K562 (cell line): ENCODE results near the gene ZSWIM3. TPM values are rescaled to one million over a fixed set of nuclear protein-coding genes. Genes with fewer than 3 reads are reported as not detected.

Experiments used
- ATAC-seq: fragments of 200-7000 bp; cut with Tn5 transposase; 3 replicates; pipeline ENCODE4 v1.9.1; 2020; ENCODE audit warnings: moderate library complexity
- BruUV-seq: library from RNA; stranded (reverse); fragments of 400-500 nt; replicated peaks from 2 replicates; lab custom pipeline; 2021; lab: Mats Ljungman, UMichigan
- CTCF ChIA-PET: fragments of 300-600 bp; formaldehyde crosslinking; extraction: SDS; loops from one replicate; lab custom pipeline; 2021; ENCODE audit warnings: low intra/inter-chr PET ratio; lab: Yijun Ruan, JAX
- POLR2A ChIA-PET: fragments of 300-600, 350-650 bp; sonication (Branson Sonifier 250); formaldehyde crosslinking; extraction: SDS; loops from one replicate; lab custom pipeline; 2021; ENCODE audit warnings: antibody characterized with exemption, inconsistent platforms; lab: Yijun Ruan, JAX
- DNase-seq, 4 experiments: peaks; one replicate each; pipeline versions ENCODE4 v3.0.0 to v3.0.0-alpha.2; 2011 to 2018; ENCODE audit warnings: low spot score in 3 of 4, mixed read lengths in 3 of 4; ENCODE audit errors: extremely low read depth in 1 of 4
- FAIRE-seq: peaks from 2 replicates; lab custom pipeline; 2011; peaks lifted over from hg19 to GRCh38; lab: Jason Lieb, UNC
- H2AFZ ChIP-seq: 2 replicates; pipeline ENCODE4 v1.6.0; 2011; ENCODE audit warnings: low read depth, low read length, control low read depth, inconsistent platforms
- H3K27ac ChIP-seq: fragments of 200-600 bp; 3 replicates; pipeline ENCODE4 v1.8.0; 2011; ENCODE audit warnings: low read depth, mild to moderate bottlenecking, control low read depth, inconsistent platforms, low read length, moderate library complexity, mixed read lengths; ENCODE audit errors: extremely low read depth
- H3K27me3 ChIP-seq, 2 experiments: fragments of 300-600 bp in 1 of 2; 2 replicates in 1 of 2; 3 replicates in 1 of 2; pipeline versions ENCODE4 v1.6.0 to v1.8.0; 2011; ENCODE audit warnings: inconsistent platforms in 2 of 2, low read length in 2 of 2, mild to moderate bottlenecking in 1 of 2, mixed read lengths in 1 of 2, moderate library complexity in 1 of 2; ENCODE audit not compliant: control insufficient read depth in 2 of 2, insufficient read depth in 2 of 2
- H3K36me3 ChIP-seq: fragments of 300-600 bp; 3 replicates; pipeline ENCODE4 v1.8.0; 2011; ENCODE audit warnings: mild to moderate bottlenecking, low read length, inconsistent platforms; ENCODE audit not compliant: control insufficient read depth, insufficient read depth
- H3K4me1 ChIP-seq, 2 experiments: fragments of 200-600 bp in 1 of 2; replicated peaks in 1 of 2; 2 replicates in 1 of 2; 3 replicates in 1 of 2; pipeline versions ENCODE4 v1.5.1 to v1.8.0; 2011; ENCODE audit warnings: inconsistent platforms in 2 of 2, low read length in 2 of 2, mild to moderate bottlenecking in 1 of 2, mixed read lengths in 1 of 2, moderate library complexity in 1 of 2; ENCODE audit not compliant: control insufficient read depth in 2 of 2, insufficient read depth in 2 of 2
- H3K4me2 ChIP-seq: 2 replicates; pipeline ENCODE4 v1.6.1; 2011; ENCODE audit warnings: low read length, control low read depth, inconsistent platforms, mixed read lengths; ENCODE audit not compliant: insufficient read depth
- H3K4me3 ChIP-seq: fragments of 200-600 bp; sonication (generic), shearing (Covaris generic); 2 replicates; pipeline ENCODE4 v1.5.1; 2016; ENCODE audit warnings: control low read depth, inconsistent platforms
- H3K79me2 ChIP-seq: fragments of 200-600 bp; 3 replicates; pipeline ENCODE4 v1.8.0; 2011; ENCODE audit warnings: low read length, inconsistent platforms; ENCODE audit not compliant: control insufficient read depth, insufficient read depth
- H3K9ac ChIP-seq, 2 experiments: 2 replicates each; pipeline versions ENCODE4 v1.6.0 to v1.6.1; 2011; ENCODE audit warnings: low read depth in 2 of 2, low read length in 2 of 2, control low read depth in 1 of 2, inconsistent platforms in 1 of 2, mild to moderate bottlenecking in 1 of 2, mixed read lengths in 1 of 2; ENCODE audit not compliant: insufficient read depth in 1 of 2
- H3K9me1 ChIP-seq: one replicate; pipeline ENCODE4 v1.6.0; 2011; ENCODE audit warnings: inconsistent platforms, mild to moderate bottlenecking, low read length, moderate library complexity; ENCODE audit not compliant: control insufficient read depth, insufficient read depth
- H3K9me3 ChIP-seq: replicated peaks from 2 replicates; pipeline ENCODE4 v1.5.1; 2011; ENCODE audit warnings: low read depth, low read length, inconsistent platforms; ENCODE audit not compliant: control insufficient read depth, insufficient read depth
- H4K20me1 ChIP-seq: replicated peaks from 2 replicates; pipeline ENCODE4 v1.6.1; 2011; ENCODE audit warnings: low read length, inconsistent platforms, mixed read lengths; ENCODE audit not compliant: control insufficient read depth, insufficient read depth
- BDP1 ChIP-seq: IDR thresholded peaks from 3 replicates; pipeline ENCODE4 v1.6.1; 2011; ENCODE audit not compliant: insufficient read length, insufficient read depth
- CXXC5 ChIP-seq: fragments of 250-450 bp; sonication (Bioruptor Pico); IDR thresholded peaks from 2 replicates; pipeline ENCODE4 v1.8.0; 2022; ENCODE audit warnings: inconsistent platforms, mild to moderate bottlenecking, moderate library complexity
- HBP1 ChIP-seq: fragments of 450-650 bp; formaldehyde crosslinking; IDR thresholded peaks from 2 replicates; pipeline ENCODE4 v1.4.0; 2022; ENCODE audit warnings: missing genetic modification characterization
- KDM5B ChIP-seq: fragments of 200-600 bp; sonication (generic); IDR thresholded peaks from 2 replicates; pipeline ENCODE4 v1.6.1; 2012; ENCODE audit warnings: low read depth, mild to moderate bottlenecking, moderate library complexity, low read length, control low read depth, inconsistent platforms; ENCODE audit not compliant: insufficient replicate concordance
- L3MBTL2 ChIP-seq: fragments of 450-650 bp; IDR thresholded peaks from 2 replicates; pipeline ENCODE4 v1.6.1; 2016; ENCODE audit warnings: mild to moderate bottlenecking, moderate library complexity
- MAZ ChIP-seq, 2 experiments: fragments of 450-650 bp in 1 of 2; sonication (generic) in 1 of 2; formaldehyde crosslinking; IDR thresholded peaks in 1 of 2; conservative IDR thresholded peaks in 1 of 2; 2 replicates each; pipeline versions ENCODE4 v1.4.0 to v1.5.0; 2020; ENCODE audit warnings: mild to moderate bottlenecking in 1 of 2, missing genetic modification reagents in 1 of 2
- NCOA6 ChIP-seq: fragments of 450-650 bp; IDR thresholded peaks from 2 replicates; pipeline ENCODE4 v1.6.1; 2017; ENCODE audit warnings: mild to moderate bottlenecking
- PHF8 ChIP-seq: fragments of 200-600 bp; sonication (generic); IDR thresholded peaks from 2 replicates; pipeline ENCODE4 v1.6.1; 2012; ENCODE audit warnings: mixed run types, mild to moderate bottlenecking, inconsistent platforms, low read length, moderate library complexity, borderline replicate concordance
- POLR2G ChIP-seq: fragments of 200-400 bp; formaldehyde crosslinking; IDR thresholded peaks from 2 replicates; pipeline ENCODE4 v1.6.1; 2017; ENCODE audit warnings: low read depth, mild to moderate bottlenecking, antibody characterized with exemption, low read length, moderate library complexity
- RBM15 ChIP-seq: fragments of 200-400 bp; formaldehyde crosslinking; IDR thresholded peaks from 2 replicates; pipeline ENCODE4 v1.6.1; 2018; ENCODE audit warnings: mild to moderate bottlenecking, low read length, moderate library complexity; ENCODE audit not compliant: insufficient read depth
- SFPQ ChIP-seq: fragments of 200-400 bp; formaldehyde crosslinking; IDR thresholded peaks from 2 replicates; pipeline ENCODE4 v1.6.1; 2017; ENCODE audit warnings: mild to moderate bottlenecking, low read depth, low read length, moderate library complexity
- TGIF2 ChIP-seq: sonication (generic); formaldehyde crosslinking; IDR thresholded peaks from 2 replicates; pipeline ENCODE4 v1.8.1; 2022; ENCODE audit warnings: mild to moderate bottlenecking, missing genetic modification reagents, moderate library complexity
- THRA ChIP-seq: fragments of 450-650 bp; IDR thresholded peaks from 2 replicates; pipeline ENCODE4 v1.6.1; 2017; ENCODE audit warnings: mild to moderate bottlenecking, moderate library complexity
- WGBS: fragments of 100-300 bp; shearing (Covaris generic); methylation state at CpG from one replicate; pipeline ENCODE4 v1.1.6; 2016; ENCODE audit warnings: low coverage, mixed read lengths; ENCODE audit not compliant: insufficient coverage; ENCODE audit errors: missing lambda C conversion rate; 5-methylcytosine and 5-hydroxymethylcytosine counted together
- in situ Hi-C: fragments of 300-500 bp; cut with MboI; formaldehyde crosslinking; loops from 4 replicates; pipeline ENCODE4 v1.15.0; 2018; ENCODE audit warnings: inconsistent platforms, mixed read lengths
- intact Hi-C: fragments of 100-400 bp; cut with micrococcal nuclease; formaldehyde crosslinking; loops from 2 replicates; pipeline ENCODE4 v1.14.2; 2022
- polyA plus RNA-seq, 8 experiments: library from polyadenylated mRNA; depleted of rRNA in 4 of 8; stranded (reverse) in 5 of 8; unstranded in 3 of 8; fragments of >200 nt; fragmentation: Nextera tagmentation in 2 of 8; fragmentation: Illumina TruSeq in 1 of 8; extraction: Ambion mirVana in 2 of 8; extraction: Trizol in 1 of 8; gene quantifications; 2 replicates each; pipeline versions ENCODE4 v1.2.1 to v1.2.3, GENCODE V29; 2011 to 2014; ENCODE audit warnings: inconsistent platforms in 1 of 8, missing spikeins in 1 of 8
- total RNA-seq, 7 experiments: library from RNA; depleted of rRNA in 6 of 7; stranded (reverse); fragments of >200 nt in 6 of 7; fragmentation: Illumina TruSeq in 2 of 7; extraction: Trizol in 2 of 7; gene quantifications; 2 replicates each; pipeline versions ENCODE4 v1.2.1 to v1.2.3, GENCODE V29; 2011 to 2021; ENCODE audit warnings: low replicate concordance in 1 of 7

The ZSWIM3 gene
- total and polyA plus RNA-seq, 9 of the 15 experiments (the other 6 are each of a cell fraction or from before 2014, with no cell fraction given) = 1.7 to 4.3 (median 2.9) TPM

- Histone ChIP-seq H2AFZ (peak overlapping the region; percentile 72), H4K20me1 (no peaks in the 10 kb centered on the region), H3K9ac (peak overlapping the region; percentile 19 to 86; a peak in 3 of 4 replicates), H3K36me3 (no peaks in the 10 kb centered on the region), H3K79me2 (no peaks in the 10 kb centered on the region), H3K4me1 (peaks cover 32 to 34% of the 10 kb centered on the region in 2 experiments), H3K4me2 (peak overlapping the region; percentile 61), H3K9me1 (no peaks in the 10 kb centered on the region), H3K4me3 (peak overlapping the region; percentile 43), H3K9me3 (no peaks in the 10 kb centered on the region), H3K27me3 (no peaks in the 10 kb centered on the region), H3K27ac (no peak overlapping the region)
- ChIA-PET POLR2A (interaction anchor here (0.6 to 1.6 kb wide), 4 partner anchors 18 to 101 kb away, joined by 3 to 6 read pairs (median 4); no protein-coding TSS in a partner anchor), CTCF (no interaction called here)
- in situ Hi-C loops (no loop called here), intact Hi-C loops (loop anchor here (10.0 kb wide), 1 partner anchor 51 kb away; the partner anchor contains the start of genes SPATA25 and ZSWIM1)
- FAIRE-seq = no peak
- DNase-seq = peak in 3 of 4 experiments; percentile 50 to 84 (median 83)
- 25% methylated on average over 34 of the region's 71 CpGs for WGBS
- no TSS peak for BruUV-seq
- ATAC-seq = peak; percentile 61
- TF ChIP-seq MAZ (CRISPR knock-in tag; conservative IDR thresholded peaks at IDR 0.05 in 1 of 2, IDR thresholded peaks at IDR 0.05 in 1 of 2) (peak in 1 of 2 experiments; percentile 53; a peak in 2 of 4 replicates), CXXC5 (CRISPR knock-in tag) (peak; percentile 8; the same call in 1 of the 2 replicates), RBM15 (no peak), NCOA6 (no peak), THRA (no peak), POLR2G (peak; percentile 65), BDP1 (no peak), PHF8 (peak; percentile 38; the same call in 1 of the 2 replicates), KDM5B (peak; percentile 25), L3MBTL2 (peak; percentile 45; the same call in 1 of the 2 replicates), SFPQ (no peak), TGIF2 (CRISPR knock-in tag) (no peak), HBP1 (CRISPR knock-in tag) (no peak)
Measured at GRCh38 chr20:45833883-45834796, 23.3 kb upstream of the ZSWIM3 start.
